ENCODE measurements around the gene IFRD2.

IFRD2 gene

GRCh38 chr3:50292159-50293078 lies at the start of gene IFRD2:
Gene IFRD2, minus strand, starts transcription at chr3:50292429. Its CDS starts 155 bp downstream, at chr3:50292274.
- peak within 1 kb of the TSS; percentile 98 for H3K4me3 ChIP-seq (ENCODE audit: low read depth, low read length)
- DNase-seq (ENCODE audit: low read depth), result peak; percentile 99
- TF ChIP-seq CTCF (IDR thresholded peaks at IDR 0.05; ENCODE audit: low read depth, low read length) (no peak), MYC (IDR thresholded peaks at IDR 0.05; ENCODE audit: low read depth, low read length) (peak; percentile 96), MAX (IDR thresholded peaks at IDR 0.05; ENCODE audit: low read depth, low read length) (peak; percentile 88), POLR2A (IDR thresholded peaks at IDR 0.05; ENCODE audit: extremely low read depth, insufficient read length) (peak; percentile 62)

GRCh38 chr3:50341537-50341936 lies 49.3 kb upstream of the IFRD2 start:
- peak overlapping the region; percentile 64 for H3K4me3 ChIP-seq (ENCODE audit: low read depth, low read length)
- no peak for TF ChIP-seq CTCF (IDR thresholded peaks at IDR 0.05; ENCODE audit: low read depth, low read length)
- TF ChIP-seq POLR2A (IDR thresholded peaks at IDR 0.05; ENCODE audit: extremely low read depth, insufficient read length), result no peak
- no peak for TF ChIP-seq MYC (IDR thresholded peaks at IDR 0.05; ENCODE audit: low read depth, low read length)
- no peak for DNase-seq (ENCODE audit: low read depth)

GRCh38 chr3:50340448-50341329 lies 48.5 kb upstream of the IFRD2 start, which contains the start of gene RASSF1:
Gene RASSF1, minus strand, starts transcription at chr3:50340836. Its CDS starts 31 bp downstream, at chr3:50340805.
- H3K4me3 ChIP-seq (ENCODE audit: low read depth, low read length), result peak within 1 kb of the TSS; percentile 99
- peak; percentile 98 for DNase-seq (ENCODE audit: low read depth)
- TF ChIP-seq MAX (IDR thresholded peaks at IDR 0.05; ENCODE audit: low read depth, low read length), result peak; percentile 92
- no peak for TF ChIP-seq CTCF (IDR thresholded peaks at IDR 0.05; ENCODE audit: low read depth, low read length)
- TF ChIP-seq MYC (IDR thresholded peaks at IDR 0.05; ENCODE audit: low read depth, low read length), result peak; percentile 95
- peak; percentile 84 for TF ChIP-seq POLR2A (IDR thresholded peaks at IDR 0.05; ENCODE audit: extremely low read depth, insufficient read length)

GRCh38 chr3:50340147-50340447 lies 47.9 kb upstream of the IFRD2 start:
- H3K4me3 ChIP-seq (ENCODE audit: low read depth, low read length), result peak overlapping the region; percentile 99
- DNase-seq (ENCODE audit: low read depth), result no peak
- no peak for TF ChIP-seq POLR2A (IDR thresholded peaks at IDR 0.05; ENCODE audit: extremely low read depth, insufficient read length)
- no peak for TF ChIP-seq CTCF (IDR thresholded peaks at IDR 0.05; ENCODE audit: low read depth, low read length)
- TF ChIP-seq MYC (IDR thresholded peaks at IDR 0.05; ENCODE audit: low read depth, low read length), result no peak
- no peak for TF ChIP-seq MAX (IDR thresholded peaks at IDR 0.05; ENCODE audit: low read depth, low read length)

- DNase-seq (ENCODE audit: low read depth), result peak; percentile 69
- peak overlapping the region; percentile 99 for H3K4me3 ChIP-seq (ENCODE audit: low read depth, low read length)
- TF ChIP-seq MAX (IDR thresholded peaks at IDR 0.05; ENCODE audit: low read depth, low read length), result no peak
- no peak for TF ChIP-seq POLR2A (IDR thresholded peaks at IDR 0.05; ENCODE audit: extremely low read depth, insufficient read length)
- TF ChIP-seq MYC (IDR thresholded peaks at IDR 0.05; ENCODE audit: low read depth, low read length), result no peak
- TF ChIP-seq CTCF (IDR thresholded peaks at IDR 0.05; ENCODE audit: low read depth, low read length), result no peak
These were observed 47.4 kb upstream of the IFRD2 start for GRCh38 chr3:50339485-50340146.
